Measurements from ENCODE around the gene B4GALT2.

B4GALT2 gene

DNA sequence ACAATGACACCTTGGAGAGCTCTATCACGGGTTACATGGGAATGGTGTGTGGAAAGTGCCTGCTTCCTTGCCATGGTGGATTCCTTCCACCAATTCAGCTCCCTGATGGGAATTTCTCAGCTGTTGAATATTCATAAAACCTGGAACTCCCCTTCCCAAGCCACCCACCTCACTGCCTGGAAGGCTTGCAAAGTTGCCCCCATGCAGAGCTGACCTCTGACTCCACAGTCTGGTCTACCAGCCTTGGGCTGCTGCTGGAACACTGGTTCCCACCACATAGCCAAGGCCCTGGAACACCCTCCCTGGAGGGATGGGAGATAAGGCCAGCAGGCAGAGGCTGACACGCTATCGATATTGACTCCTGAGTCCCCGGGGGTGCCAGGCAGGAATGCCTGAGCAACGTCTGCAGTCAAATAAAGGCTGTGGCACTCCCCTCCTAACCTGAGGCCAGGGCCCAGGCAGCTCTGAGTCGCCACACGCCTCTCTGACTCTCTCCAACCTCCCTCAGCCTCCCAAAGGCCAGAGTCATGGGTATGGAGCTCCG lies 21.2 kb downstream of the B4GALT2 start:
- Histone ChIP-seq H3K4me3 (ENCODE audit: insufficient read length, low read depth) (no peak overlapping the region), H3K27me3 (ENCODE audit: insufficient read depth, insufficient read length) (no peaks in the 10 kb centered on the region), H3K9me3 (ENCODE audit: insufficient read depth, low read length) (no peaks in the 10 kb centered on the region), H3K36me3 (ENCODE audit: insufficient read depth, insufficient read length, low read length) (peaks cover 47% of the 10 kb centered on the region), H3K9ac (ENCODE audit: insufficient read length, low read depth) (no peak overlapping the region), H3K4me1 (ENCODE audit: insufficient read depth, insufficient read length) (peaks cover 18% of the 10 kb centered on the region)
- DNase-seq (ENCODE audit: low read depth, low spot score) = no peak
- no peak for TF ChIP-seq SUZ12 (IDR thresholded peaks at IDR 0.05; ENCODE audit: extremely low read depth, insufficient read depth, insufficient read length)
- TF ChIP-seq ZNF274 (IDR thresholded peaks at IDR 0.05; ENCODE audit: low read depth, low read length) = no peak
- no peak for TF ChIP-seq YY1 (IDR thresholded peaks at IDR 0.05; ENCODE audit: insufficient read depth, insufficient read length)

DNA sequence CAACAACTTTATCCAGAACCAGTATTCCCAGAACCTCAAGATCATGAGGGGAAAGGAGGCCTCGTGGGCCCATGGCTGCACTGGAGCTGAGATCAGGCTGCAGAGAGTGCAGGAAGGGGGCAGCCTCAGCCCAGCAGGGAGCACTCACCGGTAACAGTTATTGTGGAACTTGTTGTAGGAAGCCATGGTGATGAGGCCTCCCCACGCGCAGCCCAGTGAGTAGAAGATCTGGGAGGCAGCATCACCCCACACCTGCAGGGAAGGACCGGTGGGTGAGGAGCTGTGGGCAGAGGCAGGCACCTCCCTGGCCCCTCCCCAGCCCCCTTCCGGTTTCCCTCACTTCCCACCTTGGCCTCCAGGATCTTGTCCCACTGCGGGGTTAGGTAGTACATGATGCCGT lies 23.2 kb downstream of the B4GALT2 start:
- Histone ChIP-seq H3K4me1 (ENCODE audit: insufficient read depth, insufficient read length) (peaks cover 15% of the 10 kb centered on the region), H3K9ac (ENCODE audit: insufficient read length, low read depth) (no peak overlapping the region), H3K9me3 (ENCODE audit: insufficient read depth, low read length) (no peaks in the 10 kb centered on the region), H3K36me3 (ENCODE audit: insufficient read depth, insufficient read length, low read length) (peaks cover 46% of the 10 kb centered on the region), H3K27me3 (ENCODE audit: insufficient read depth, insufficient read length) (no peaks in the 10 kb centered on the region), H3K4me3 (ENCODE audit: insufficient read length, low read depth) (no peak overlapping the region)
- TF ChIP-seq ZNF274 (IDR thresholded peaks at IDR 0.05; ENCODE audit: low read depth, low read length) (no peak), SUZ12 (IDR thresholded peaks at IDR 0.05; ENCODE audit: extremely low read depth, insufficient read depth, insufficient read length) (no peak)
- DNase-seq (ENCODE audit: low read depth, low spot score) = no peak

DNA sequence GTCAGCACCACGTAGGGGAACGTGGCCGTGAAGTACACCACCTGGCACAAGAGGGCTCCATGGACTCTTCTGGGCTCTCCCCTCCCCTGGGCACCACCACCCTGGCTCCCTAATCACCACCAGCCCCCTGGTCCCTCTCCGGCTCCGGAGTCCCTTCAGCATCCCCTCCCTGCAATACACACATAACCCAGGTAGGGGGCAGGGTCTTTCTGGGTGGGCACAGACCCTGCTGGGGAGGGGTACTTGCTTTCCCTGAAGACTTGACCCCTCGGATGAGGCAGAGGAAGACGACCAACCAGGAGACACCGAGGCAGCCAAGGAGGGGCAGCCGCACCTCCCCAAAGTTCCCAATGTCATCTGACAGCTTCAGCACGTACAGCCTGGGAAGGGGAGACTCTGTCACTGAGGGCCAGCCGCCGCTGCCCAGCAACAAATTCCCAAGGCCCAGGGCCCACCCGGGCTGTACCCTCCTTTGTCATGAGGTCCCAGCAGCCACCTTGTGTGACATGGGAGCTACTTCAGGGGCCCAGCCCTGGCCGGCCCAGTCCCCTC lies 23.7 kb downstream of the B4GALT2 start:
- DNase-seq (ENCODE audit: low read depth, low spot score) = no peak
- H3K27me3 ChIP-seq (ENCODE audit: insufficient read depth, insufficient read length) = no peaks in the 10 kb centered on the region
- peaks cover 10% of the 10 kb centered on the region for H3K4me1 ChIP-seq (ENCODE audit: insufficient read depth, insufficient read length)
- H3K9me3 ChIP-seq (ENCODE audit: insufficient read depth, low read length) = no peaks in the 10 kb centered on the region
- no peak for TF ChIP-seq YY1 (IDR thresholded peaks at IDR 0.05; ENCODE audit: insufficient read depth, insufficient read length)
- peaks cover 45% of the 10 kb centered on the region for H3K36me3 ChIP-seq (ENCODE audit: insufficient read depth, insufficient read length, low read length)
- H3K4me3 ChIP-seq (ENCODE audit: insufficient read length, low read depth) = no peak overlapping the region
- no peak overlapping the region for H3K9ac ChIP-seq (ENCODE audit: insufficient read length, low read depth)

DNA sequence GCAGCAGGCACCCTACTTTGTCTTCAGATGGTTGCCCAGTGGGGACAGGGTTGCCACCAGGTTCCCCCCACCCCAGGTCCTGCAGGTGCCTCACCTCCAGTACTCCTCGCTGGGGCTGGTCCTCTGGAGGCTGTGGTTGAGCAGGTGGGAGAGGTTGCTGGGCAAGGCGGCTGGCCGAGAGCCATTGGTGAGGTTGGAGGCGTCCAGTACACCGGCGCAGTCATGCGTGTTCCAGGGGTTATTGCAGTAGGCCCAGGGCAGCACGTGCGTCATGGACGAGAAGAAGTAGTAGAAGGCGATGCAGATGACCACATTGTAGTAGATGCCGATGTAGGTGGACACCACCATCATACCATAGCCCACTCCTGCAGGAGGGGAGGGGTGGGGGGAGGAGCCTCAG lies 29.2 kb downstream of the B4GALT2 start:
- Histone ChIP-seq H3K4me3 (ENCODE audit: insufficient read length, low read depth) (no peak overlapping the region), H3K36me3 (ENCODE audit: insufficient read depth, insufficient read length, low read length) (peaks cover 25% of the 10 kb centered on the region), H3K9ac (ENCODE audit: insufficient read length, low read depth) (no peak overlapping the region), H3K9me3 (ENCODE audit: insufficient read depth, low read length) (no peaks in the 10 kb centered on the region), H3K4me1 (ENCODE audit: insufficient read depth, insufficient read length) (peaks cover 19% of the 10 kb centered on the region), H3K27me3 (ENCODE audit: insufficient read depth, insufficient read length) (no peaks in the 10 kb centered on the region)
- TF ChIP-seq ZNF274 (IDR thresholded peaks at IDR 0.05; ENCODE audit: low read depth, low read length) = no peak
- no peak for TF ChIP-seq YY1 (IDR thresholded peaks at IDR 0.05; ENCODE audit: insufficient read depth, insufficient read length)
- DNase-seq (ENCODE audit: low read depth, low spot score) = no peak

DNA sequence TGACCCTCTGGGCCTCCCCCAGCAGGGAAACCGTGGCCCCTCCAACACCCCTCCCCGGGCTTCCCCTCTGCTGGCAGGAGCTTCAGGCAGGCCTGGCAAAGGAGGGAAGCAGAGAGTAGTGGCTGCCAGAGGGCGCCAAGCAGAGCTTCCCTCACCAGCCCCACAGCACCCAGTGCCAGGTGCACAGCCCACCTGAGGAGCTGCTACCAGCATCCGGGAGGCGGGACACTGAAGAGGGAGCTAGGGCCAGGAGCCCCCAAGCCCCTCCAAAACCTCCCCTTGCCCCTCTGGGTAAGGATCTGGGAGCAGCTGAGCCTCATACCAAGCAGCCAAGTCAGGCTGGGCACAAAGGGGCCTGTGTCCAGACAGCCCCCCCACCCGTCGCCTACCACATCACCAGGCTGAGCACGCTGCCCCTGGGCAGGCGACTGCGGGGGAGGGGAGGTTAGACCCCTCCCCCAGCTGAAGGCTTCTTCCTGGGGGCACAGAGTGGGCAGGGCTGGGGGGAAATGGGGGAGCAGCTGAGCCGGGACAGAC lies 32.0 kb downstream of the B4GALT2 start:
- Histone ChIP-seq H3K9ac (ENCODE audit: insufficient read length, low read depth) (no peak overlapping the region), H3K4me1 (ENCODE audit: insufficient read depth, insufficient read length) (peaks cover 25% of the 10 kb centered on the region), H3K9me3 (ENCODE audit: insufficient read depth, low read length) (no peaks in the 10 kb centered on the region), H3K4me3 (ENCODE audit: insufficient read length, low read depth) (no peak overlapping the region), H3K27me3 (ENCODE audit: insufficient read depth, insufficient read length) (no peaks in the 10 kb centered on the region), H3K36me3 (ENCODE audit: insufficient read depth, insufficient read length, low read length) (peaks cover 17% of the 10 kb centered on the region)
- no peak for DNase-seq (ENCODE audit: low read depth, low spot score)
- TF ChIP-seq ZNF274 (IDR thresholded peaks at IDR 0.05; ENCODE audit: low read depth, low read length) = no peak
- TF ChIP-seq SUZ12 (IDR thresholded peaks at IDR 0.05; ENCODE audit: extremely low read depth, insufficient read depth, insufficient read length) = no peak
- TF ChIP-seq YY1 (IDR thresholded peaks at IDR 0.05; ENCODE audit: insufficient read depth, insufficient read length) = no peak

DNA sequence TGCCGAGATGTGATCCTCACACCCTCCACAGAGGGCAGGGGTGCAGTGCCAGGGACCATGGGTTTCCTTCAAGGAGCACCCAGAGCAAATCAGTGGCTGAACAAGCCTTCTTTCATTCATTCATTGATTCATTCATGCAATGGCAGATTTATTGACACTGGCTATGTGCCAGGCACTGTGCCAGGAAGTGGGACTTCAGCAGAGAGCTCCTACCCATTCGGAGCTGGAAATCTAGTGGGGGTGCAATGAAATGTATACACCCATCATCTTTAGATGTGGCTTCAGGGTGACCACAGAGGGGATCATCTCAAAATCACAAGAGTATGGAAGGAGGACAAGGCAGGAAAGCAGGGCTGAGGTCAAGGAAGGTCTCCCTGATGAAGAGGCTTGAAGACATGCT lies 33.4 kb downstream of the B4GALT2 start:
- DNase-seq (ENCODE audit: low read depth, low spot score) = no peak
- TF ChIP-seq YY1 (IDR thresholded peaks at IDR 0.05; ENCODE audit: insufficient read depth, insufficient read length) (no peak), SUZ12 (IDR thresholded peaks at IDR 0.05; ENCODE audit: extremely low read depth, insufficient read depth, insufficient read length) (no peak), ZNF274 (IDR thresholded peaks at IDR 0.05; ENCODE audit: low read depth, low read length) (no peak)
- Histone ChIP-seq H3K4me1 (ENCODE audit: insufficient read depth, insufficient read length) (peaks cover 29% of the 10 kb centered on the region), H3K27me3 (ENCODE audit: insufficient read depth, insufficient read length) (no peaks in the 10 kb centered on the region), H3K9me3 (ENCODE audit: insufficient read depth, low read length) (no peaks in the 10 kb centered on the region), H3K4me3 (ENCODE audit: insufficient read length, low read depth) (no peak overlapping the region), H3K9ac (ENCODE audit: insufficient read length, low read depth) (no peak overlapping the region), H3K36me3 (ENCODE audit: insufficient read depth, insufficient read length, low read length) (peaks cover 17% of the 10 kb centered on the region)

DNA sequence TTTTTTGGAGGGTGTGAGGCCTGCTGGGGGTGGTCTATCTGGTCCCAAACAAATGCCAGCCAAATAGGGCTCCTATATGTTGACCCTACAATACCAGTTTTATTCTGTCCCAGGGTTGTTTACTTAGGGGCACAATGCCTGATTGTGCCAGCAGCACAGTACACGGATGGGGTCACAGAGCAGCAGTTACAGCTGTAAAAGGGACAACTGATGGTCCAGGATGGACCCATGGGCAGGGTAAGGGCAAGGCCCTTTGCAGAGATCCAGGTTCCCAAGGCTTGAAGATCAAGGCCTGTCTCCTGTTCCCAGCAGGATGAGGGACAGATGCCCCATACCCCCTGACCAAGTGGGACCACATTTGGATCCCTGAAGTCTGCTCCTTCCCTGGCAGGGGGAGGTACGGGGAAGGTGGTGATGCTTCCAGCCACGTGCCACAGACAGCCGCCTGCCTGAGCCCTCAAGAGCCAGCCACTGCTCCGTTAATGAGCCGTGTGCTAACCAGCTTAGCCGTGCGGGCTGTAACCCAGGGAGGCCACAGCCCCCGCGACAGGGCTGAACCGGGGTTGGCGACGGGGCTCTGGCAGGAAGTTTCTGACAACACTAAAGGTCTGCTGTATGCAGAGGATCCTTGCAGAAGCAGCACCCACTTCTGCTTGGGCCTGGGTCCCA lies 34.1 kb downstream of the B4GALT2 start:
- Histone ChIP-seq H3K9me3 (ENCODE audit: insufficient read depth, low read length) (no peaks in the 10 kb centered on the region), H3K4me1 (ENCODE audit: insufficient read depth, insufficient read length) (peaks cover 29% of the 10 kb centered on the region), H3K4me3 (ENCODE audit: insufficient read length, low read depth) (no peak overlapping the region), H3K9ac (ENCODE audit: insufficient read length, low read depth) (no peak overlapping the region), H3K27me3 (ENCODE audit: insufficient read depth, insufficient read length) (no peaks in the 10 kb centered on the region), H3K36me3 (ENCODE audit: insufficient read depth, insufficient read length, low read length) (peaks cover 14% of the 10 kb centered on the region)
- DNase-seq (ENCODE audit: low read depth, low spot score) = no peak
- TF ChIP-seq ZNF274 (IDR thresholded peaks at IDR 0.05; ENCODE audit: low read depth, low read length) = no peak
- no peak for TF ChIP-seq YY1 (IDR thresholded peaks at IDR 0.05; ENCODE audit: insufficient read depth, insufficient read length)
- no peak for TF ChIP-seq SUZ12 (IDR thresholded peaks at IDR 0.05; ENCODE audit: extremely low read depth, insufficient read depth, insufficient read length)

Data from NT2/D1 (cell line).